Measurements from ENCODE around the gene VTI1A. TPM values are rescaled to one million over a fixed set of nuclear protein-coding genes. Genes with fewer than 3 reads are reported as not detected.
A peak's percentile ranks its signal among the peaks of the same experiment; 100 is the strongest.

VTI1A gene
- total RNA-seq, 1 donor from 2014 or later: 22.7 TPM

DNA sequence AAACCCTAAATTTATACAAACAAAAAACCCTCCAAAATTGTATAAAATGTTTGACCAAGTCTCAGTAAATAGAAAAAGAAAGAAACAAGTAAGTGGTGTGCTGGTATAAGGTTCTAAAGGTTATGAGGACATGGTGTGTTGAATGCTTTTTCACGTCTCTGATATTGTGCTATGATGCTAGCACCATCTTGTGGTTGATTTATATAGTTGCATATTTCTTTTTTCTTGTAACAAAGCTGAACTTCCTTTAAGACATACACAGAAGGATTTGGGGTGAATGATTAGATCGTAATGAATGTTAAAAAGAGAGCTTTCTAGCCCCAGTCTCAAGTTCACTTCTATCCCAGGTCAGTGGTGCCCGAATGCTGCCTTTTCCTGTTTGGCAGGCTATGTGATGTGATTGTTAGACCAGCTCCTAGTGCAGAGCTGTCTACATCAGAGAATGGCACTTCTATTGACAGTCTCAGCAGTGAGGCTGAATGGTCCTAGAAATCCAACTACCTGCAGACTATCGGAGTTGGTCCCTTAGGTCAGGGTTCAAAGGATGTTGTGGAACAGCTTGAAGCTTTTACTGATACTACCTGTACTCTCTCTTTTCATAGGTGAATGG lies 25.0 kb downstream of the VTI1A start:
- H3K9me3 Mint-ChIP-seq (ENCODE audit: low read depth): no peaks in the 10 kb centered on the region
- DNase-seq (ENCODE audit: low spot score): no peak
- H3K27ac Mint-ChIP-seq (ENCODE audit: unreplicated experiment): no peak overlapping the region
- no peaks in the 10 kb centered on the region for H3K27me3 Mint-ChIP-seq (ENCODE audit: low read depth)
- no peak overlapping the region for H3K4me3 Mint-ChIP-seq (ENCODE audit: unreplicated experiment)
- no peaks in the 10 kb centered on the region for H3K36me3 Mint-ChIP-seq (ENCODE audit: low read depth)
- peaks cover 8% of the 10 kb centered on the region for H3K4me1 Mint-ChIP-seq (ENCODE audit: low read depth)
- TF ChIP-seq CTCF (IDR thresholded peaks at IDR 0.05): peak; percentile 92

DNA sequence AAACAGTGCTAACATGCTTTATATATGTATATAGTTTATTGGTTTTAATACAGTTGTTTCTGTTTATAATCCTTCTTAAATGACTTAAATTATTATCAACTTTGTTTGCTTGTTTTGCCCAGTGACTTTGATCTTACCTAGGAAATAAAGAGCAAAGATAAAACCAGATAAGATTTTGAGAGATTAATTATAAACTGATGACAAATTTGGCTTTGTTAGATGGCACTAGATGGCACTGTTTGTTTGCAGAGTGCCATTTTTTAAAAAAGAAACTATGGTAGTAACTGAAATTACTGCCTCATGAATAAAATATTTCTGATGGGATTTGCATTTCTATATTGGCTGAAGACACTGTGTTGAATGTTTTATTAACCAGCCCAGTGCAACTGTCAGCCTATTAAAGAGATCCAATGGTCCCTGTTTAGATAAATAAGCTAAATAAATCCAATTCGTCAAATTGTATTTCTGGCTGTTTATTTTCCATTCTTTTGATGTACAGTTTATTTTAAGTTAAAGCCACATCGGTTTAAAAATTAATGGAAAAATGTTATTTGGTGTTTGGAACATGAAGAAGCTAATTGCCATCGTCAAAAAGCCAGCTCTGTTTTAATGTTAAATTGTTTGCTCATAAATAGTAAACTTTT lies 28.7 kb downstream of the VTI1A start:
- Mint-ChIP-seq H3K27ac (ENCODE audit: unreplicated experiment) (no peak overlapping the region), H3K4me3 (ENCODE audit: unreplicated experiment) (no peak overlapping the region), H3K36me3 (ENCODE audit: low read depth) (no peaks in the 10 kb centered on the region), H3K27me3 (ENCODE audit: low read depth) (no peaks in the 10 kb centered on the region), H3K9me3 (ENCODE audit: low read depth) (no peaks in the 10 kb centered on the region), H3K4me1 (ENCODE audit: low read depth) (peaks cover 8% of the 10 kb centered on the region)
- no peak for DNase-seq (ENCODE audit: low spot score)
- peak; percentile 85 for TF ChIP-seq CTCF (IDR thresholded peaks at IDR 0.05)

GRCh38 chr10:112481602-112482001 lies 34.6 kb downstream of the VTI1A start:
- no peak overlapping the region for H3K27ac Mint-ChIP-seq (ENCODE audit: unreplicated experiment)
- no peak for TF ChIP-seq CTCF (IDR thresholded peaks at IDR 0.05)

GRCh38 chr10:112484399-112484798 lies 37.4 kb downstream of the VTI1A start:
- Mint-ChIP-seq H3K4me3 (ENCODE audit: unreplicated experiment) (no peak overlapping the region), H3K4me1 (ENCODE audit: low read depth) (no peaks in the 10 kb centered on the region), H3K27me3 (ENCODE audit: low read depth) (no peaks in the 10 kb centered on the region), H3K9me3 (ENCODE audit: low read depth) (no peaks in the 10 kb centered on the region), H3K27ac (ENCODE audit: unreplicated experiment) (no peak overlapping the region), H3K36me3 (ENCODE audit: low read depth) (no peaks in the 10 kb centered on the region)
- TF ChIP-seq CTCF (IDR thresholded peaks at IDR 0.05): no peak
- no peak for DNase-seq (ENCODE audit: low spot score)

More at GRCh38 chr10:112481602-112482001, 34.6 kb downstream of the VTI1A start:
- H3K9me3 Mint-ChIP-seq (ENCODE audit: low read depth): no peaks in the 10 kb centered on the region
- no peaks in the 10 kb centered on the region for H3K36me3 Mint-ChIP-seq (ENCODE audit: low read depth)
- no peaks in the 10 kb centered on the region for H3K27me3 Mint-ChIP-seq (ENCODE audit: low read depth)
- no peak overlapping the region for H3K4me3 Mint-ChIP-seq (ENCODE audit: unreplicated experiment)
- peaks cover 3% of the 10 kb centered on the region for H3K4me1 Mint-ChIP-seq (ENCODE audit: low read depth)
- DNase-seq (ENCODE audit: low spot score): no peak

DNA sequence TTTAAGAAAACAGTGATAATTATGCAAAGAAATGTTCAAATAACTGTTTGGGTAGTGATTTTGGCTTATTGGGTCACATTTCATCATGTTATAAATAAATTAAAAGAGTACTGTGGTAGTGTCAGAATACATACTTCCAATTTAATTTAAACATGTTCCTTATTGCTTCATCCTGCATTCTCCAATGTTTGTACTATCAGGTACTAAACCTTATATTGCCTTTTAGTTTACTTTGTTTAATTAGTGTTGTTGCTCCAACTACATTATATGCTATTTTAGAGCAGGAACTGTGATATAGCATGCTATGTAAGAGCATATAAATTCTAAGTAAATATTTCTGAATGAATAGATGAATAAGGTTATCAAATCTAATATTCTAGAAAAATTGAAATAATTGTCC lies 40.9 kb downstream of the VTI1A start:
- DNase-seq (ENCODE audit: low spot score): no peak
- Mint-ChIP-seq H3K9me3 (ENCODE audit: low read depth) (no peaks in the 10 kb centered on the region), H3K4me1 (ENCODE audit: low read depth) (peaks cover 12% of the 10 kb centered on the region), H3K4me3 (ENCODE audit: unreplicated experiment) (no peak overlapping the region), H3K36me3 (ENCODE audit: low read depth) (no peaks in the 10 kb centered on the region), H3K27me3 (ENCODE audit: low read depth) (no peaks in the 10 kb centered on the region), H3K27ac (ENCODE audit: unreplicated experiment) (no peak overlapping the region)
- TF ChIP-seq CTCF (IDR thresholded peaks at IDR 0.05): no peak
